ENCODE data around the gene WDR70.
A peak's percentile ranks its signal among the peaks of the same experiment; 100 is the strongest.
"Not testable (repeated sequence)": the region's sequence is repeated elsewhere in the genome, so short reads cannot be mapped to it uniquely, and the experiment has no call there.

Gene WDR70

GRCh38 chr5:37412515-37412914 lies 33.4 kb downstream of the WDR70 start:
- FAIRE-seq (no peak), DNase-seq (ENCODE audit: insufficient read length, low spot score) (no peak)
- TF ChIP-seq SPI1 (IDR thresholded peaks at IDR 0.05; ENCODE audit: low read depth, low read length) (no peak), POLR2AphosphoS5 (IDR thresholded peaks at IDR 0.05; ENCODE audit: low read depth, low read length) (no peak), TAF1 (IDR thresholded peaks at IDR 0.05; ENCODE audit: low read depth, low read length) (no peak), POU2F2 (IDR thresholded peaks at IDR 0.05; ENCODE audit: low read depth, low read length) (no peak), POLR2A (IDR thresholded peaks at IDR 0.05; ENCODE audit: low read depth, low read length) (no peak), PAX5 (IDR thresholded peaks at IDR 0.05; ENCODE audit: insufficient read depth, low read length, severe bottlenecking) (no peak)

DNA sequence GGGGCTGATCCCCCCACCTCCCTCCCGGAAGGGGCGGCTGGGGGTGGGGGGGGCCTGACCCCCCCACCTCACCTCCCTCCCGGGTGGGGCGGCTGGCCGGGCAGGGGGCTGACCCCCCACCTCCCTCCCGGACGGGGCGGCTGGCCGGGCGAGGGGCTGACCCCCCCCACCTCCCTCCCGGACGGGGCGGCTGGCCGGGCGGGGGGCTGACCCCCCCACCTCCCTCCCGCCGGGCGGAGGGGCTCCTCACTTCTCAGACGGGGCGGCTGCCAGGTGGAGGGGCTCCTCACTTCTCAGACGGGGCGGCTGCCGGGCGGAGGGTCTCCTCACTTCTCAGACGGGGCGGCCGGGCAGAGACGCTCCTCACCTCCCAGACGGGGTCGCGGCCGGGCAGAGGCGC lies 36.3 kb downstream of the WDR70 start:
- DNase-seq (ENCODE audit: insufficient read length, low spot score); FAIRE-seq: not testable (repeated sequence)

GRCh38 chr5:37417347-37417746 lies 38.2 kb downstream of the WDR70 start:
- TF ChIP-seq POU2F2 (IDR thresholded peaks at IDR 0.05; ENCODE audit: low read depth, low read length) (no peak), POLR2A (IDR thresholded peaks at IDR 0.05; ENCODE audit: low read depth, low read length) (no peak), TAF1 (IDR thresholded peaks at IDR 0.05; ENCODE audit: low read depth, low read length) (no peak), SPI1 (IDR thresholded peaks at IDR 0.05; ENCODE audit: low read depth, low read length) (no peak), POLR2AphosphoS5 (IDR thresholded peaks at IDR 0.05; ENCODE audit: low read depth, low read length) (no peak), PAX5 (IDR thresholded peaks at IDR 0.05; ENCODE audit: insufficient read depth, low read length, severe bottlenecking) (no peak)
- no peak for FAIRE-seq
- DNase-seq (ENCODE audit: insufficient read length, low spot score) = no peak

DNA sequence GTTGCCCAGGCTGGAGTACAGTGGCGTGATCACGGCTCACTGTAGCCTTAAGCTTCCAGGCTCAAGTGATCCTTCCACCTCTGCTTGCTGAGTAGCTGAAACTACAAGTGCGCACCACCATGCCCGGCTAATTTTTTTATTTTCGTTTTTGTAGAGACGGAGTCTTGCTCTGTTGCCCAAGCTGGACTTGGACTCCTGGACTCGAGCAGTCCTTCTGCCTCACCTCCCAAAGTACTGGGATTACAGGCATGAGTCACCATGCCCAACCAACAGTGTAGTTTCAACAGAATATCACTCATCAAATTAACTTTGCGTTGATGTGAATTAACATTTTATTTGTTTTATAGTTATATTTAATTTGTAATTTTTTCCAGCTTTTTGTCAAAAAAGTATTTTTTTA lies 45.3 kb downstream of the WDR70 start:
- DNase-seq (ENCODE audit: insufficient read length, low spot score) (no peak), FAIRE-seq (peak; percentile 59)
- TF ChIP-seq TAF1 (IDR thresholded peaks at IDR 0.05; ENCODE audit: low read depth, low read length) (no peak), POU2F2 (IDR thresholded peaks at IDR 0.05; ENCODE audit: low read depth, low read length) (no peak)

- TF ChIP-seq SPI1 (IDR thresholded peaks at IDR 0.05; ENCODE audit: low read depth, low read length) (no peak), POU2F2 (IDR thresholded peaks at IDR 0.05; ENCODE audit: low read depth, low read length) (no peak), PAX5 (IDR thresholded peaks at IDR 0.05; ENCODE audit: insufficient read depth, low read length, severe bottlenecking) (no peak), POLR2AphosphoS5 (IDR thresholded peaks at IDR 0.05; ENCODE audit: low read depth, low read length) (no peak), TAF1 (IDR thresholded peaks at IDR 0.05; ENCODE audit: low read depth, low read length) (no peak), POLR2A (IDR thresholded peaks at IDR 0.05; ENCODE audit: low read depth, low read length) (no peak)
- DNase-seq (ENCODE audit: insufficient read length, low spot score) (no peak), FAIRE-seq (no peak)
These were observed 48.9 kb downstream of the WDR70 start for GRCh38 chr5:37428044-37428443.

- no peak for FAIRE-seq
- no peak for TF ChIP-seq TAF1 (IDR thresholded peaks at IDR 0.05; ENCODE audit: low read depth, low read length)
- no peak for TF ChIP-seq POU2F2 (IDR thresholded peaks at IDR 0.05; ENCODE audit: low read depth, low read length)
- no peak for TF ChIP-seq POLR2AphosphoS5 (IDR thresholded peaks at IDR 0.05; ENCODE audit: low read depth, low read length)
- TF ChIP-seq SPI1 (IDR thresholded peaks at IDR 0.05; ENCODE audit: low read depth, low read length) = no peak
- no peak for TF ChIP-seq POLR2A (IDR thresholded peaks at IDR 0.05; ENCODE audit: low read depth, low read length)
- no peak for TF ChIP-seq PAX5 (IDR thresholded peaks at IDR 0.05; ENCODE audit: insufficient read depth, low read length, severe bottlenecking)
- no peak for DNase-seq (ENCODE audit: insufficient read length, low spot score)
These were observed 56.1 kb downstream of the WDR70 start for GRCh38 chr5:37435261-37435660.

GRCh38 chr5:37436146-37436934 lies 57.2 kb downstream of the WDR70 start:
- FAIRE-seq (no peak), DNase-seq (ENCODE audit: insufficient read length, low spot score) (no peak)
- TF ChIP-seq POLR2A (IDR thresholded peaks at IDR 0.05; ENCODE audit: low read depth, low read length) (no peak), SPI1 (IDR thresholded peaks at IDR 0.05; ENCODE audit: low read depth, low read length) (no peak), POU2F2 (IDR thresholded peaks at IDR 0.05; ENCODE audit: low read depth, low read length) (no peak), TAF1 (IDR thresholded peaks at IDR 0.05; ENCODE audit: low read depth, low read length) (no peak), POLR2AphosphoS5 (IDR thresholded peaks at IDR 0.05; ENCODE audit: low read depth, low read length) (no peak), PAX5 (IDR thresholded peaks at IDR 0.05; ENCODE audit: insufficient read depth, low read length, severe bottlenecking) (no peak)

- TF ChIP-seq TAF1 (IDR thresholded peaks at IDR 0.05; ENCODE audit: low read depth, low read length) (no peak), PAX5 (IDR thresholded peaks at IDR 0.05; ENCODE audit: insufficient read depth, low read length, severe bottlenecking) (no peak), POLR2AphosphoS5 (IDR thresholded peaks at IDR 0.05; ENCODE audit: low read depth, low read length) (no peak), POLR2A (IDR thresholded peaks at IDR 0.05; ENCODE audit: low read depth, low read length) (no peak), POU2F2 (IDR thresholded peaks at IDR 0.05; ENCODE audit: low read depth, low read length) (no peak), SPI1 (IDR thresholded peaks at IDR 0.05; ENCODE audit: low read depth, low read length) (no peak)
- FAIRE-seq (no peak), DNase-seq (ENCODE audit: insufficient read length, low spot score) (no peak)
These were observed 58.6 kb downstream of the WDR70 start for GRCh38 chr5:37437711-37438110.

DNA sequence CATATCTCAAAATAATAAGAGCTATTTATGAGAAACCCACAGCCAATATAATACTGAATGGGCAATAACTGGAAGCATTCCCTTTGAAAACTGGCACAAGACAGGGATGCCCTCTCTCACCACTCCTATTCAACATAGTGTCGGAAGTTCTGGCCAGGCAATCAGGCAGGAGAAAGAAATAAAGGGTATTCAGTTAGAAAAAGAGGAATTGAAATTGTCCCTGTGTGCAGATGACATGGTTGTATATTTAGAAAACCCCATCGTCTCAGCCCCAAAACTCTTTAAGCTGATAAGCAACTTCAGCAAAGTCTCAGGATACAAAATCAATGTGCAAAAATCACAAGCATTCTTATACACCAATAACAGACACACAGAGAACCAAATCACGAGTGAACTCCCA lies 66.7 kb downstream of the WDR70 start:
- FAIRE-seq; DNase-seq (ENCODE audit: insufficient read length, low spot score): not testable (repeated sequence)
- peak; percentile 58 for TF ChIP-seq SPI1 (IDR thresholded peaks at IDR 0.05; ENCODE audit: low read depth, low read length)

DNA sequence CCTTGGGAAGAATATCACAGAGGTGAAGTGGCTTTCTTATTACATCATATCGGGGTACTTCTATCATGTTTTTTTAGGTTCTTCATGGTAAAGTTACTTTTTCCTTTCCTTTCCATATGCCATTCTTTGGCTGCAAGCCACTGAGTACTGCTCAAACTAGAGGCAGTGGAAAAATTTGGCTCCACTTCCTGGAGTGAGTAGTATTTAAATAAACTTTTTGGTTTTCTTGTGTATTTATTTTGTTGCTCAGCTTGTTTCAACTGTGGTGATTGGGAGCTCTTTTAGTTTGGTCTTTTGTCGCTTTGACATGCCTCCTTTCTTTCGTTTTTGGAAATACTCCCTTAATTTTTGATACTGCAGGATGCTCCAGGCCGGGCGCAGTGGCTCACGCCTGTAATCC lies 69.8 kb downstream of the WDR70 start:
- TF ChIP-seq PAX5 (IDR thresholded peaks at IDR 0.05; ENCODE audit: insufficient read depth, low read length, severe bottlenecking) (no peak), POLR2AphosphoS5 (IDR thresholded peaks at IDR 0.05; ENCODE audit: low read depth, low read length) (no peak), SPI1 (IDR thresholded peaks at IDR 0.05; ENCODE audit: low read depth, low read length) (no peak), POLR2A (IDR thresholded peaks at IDR 0.05; ENCODE audit: low read depth, low read length) (no peak), POU2F2 (IDR thresholded peaks at IDR 0.05; ENCODE audit: low read depth, low read length) (no peak), TAF1 (IDR thresholded peaks at IDR 0.05; ENCODE audit: low read depth, low read length) (no peak)

GRCh38 chr5:37451991-37452390 lies 72.9 kb downstream of the WDR70 start:
- DNase-seq (ENCODE audit: insufficient read length, low spot score); FAIRE-seq: not testable (repeated sequence)

More for the DNA sequence above, 69.8 kb downstream of the WDR70 start:
- FAIRE-seq = no peak
- DNase-seq (ENCODE audit: insufficient read length, low spot score) = no peak

DNA sequence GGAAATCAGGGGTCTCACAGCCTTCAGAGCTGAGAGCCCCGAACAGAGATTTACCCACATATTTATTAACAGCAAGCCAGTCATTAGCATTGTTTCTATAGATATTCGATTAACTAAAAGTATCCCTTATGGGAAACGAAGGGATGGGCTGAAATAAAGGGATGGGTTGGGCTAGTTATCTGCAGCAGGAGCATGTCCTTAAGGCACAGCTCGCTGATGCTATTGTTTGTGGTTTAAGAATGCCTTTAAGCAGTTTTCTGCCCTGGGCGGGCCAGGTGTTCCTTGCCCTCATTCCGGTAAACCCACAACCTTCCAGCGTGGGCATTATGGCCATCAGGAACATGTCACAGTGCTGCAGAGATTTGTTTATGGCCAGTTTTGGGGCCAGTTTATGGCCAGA lies 74.1 kb downstream of the WDR70 start:
- DNase-seq (ENCODE audit: insufficient read length, low spot score); FAIRE-seq: not testable (repeated sequence)

- FAIRE-seq; DNase-seq (ENCODE audit: insufficient read length, low spot score): not testable (repeated sequence)
These were observed 75.4 kb downstream of the WDR70 start for GRCh38 chr5:37454402-37455055.

- DNase-seq (ENCODE audit: insufficient read length, low spot score); FAIRE-seq: not testable (repeated sequence)
These were observed 84.3 kb downstream of the WDR70 start for GRCh38 chr5:37463191-37464051.

Data from GM12891 (cell line).